ENCODE measurements around the gene ZSCAN4. TPM values are rescaled to one million over a fixed set of nuclear protein-coding genes. Genes with fewer than 3 reads are reported as not detected.

Gene ZSCAN4
- total RNA-seq, 1 experiment from 2014 or later: not detected

GRCh38 chr19:57682226-57682766 lies 13.6 kb downstream of the ZSCAN4 start:
- no peak for DNase-seq (ENCODE audit: low spot score)

GRCh38 chr19:57686727-57687126 lies 18.0 kb downstream of the ZSCAN4 start:
- DNase-seq (ENCODE audit: low spot score): no peak

DNA sequence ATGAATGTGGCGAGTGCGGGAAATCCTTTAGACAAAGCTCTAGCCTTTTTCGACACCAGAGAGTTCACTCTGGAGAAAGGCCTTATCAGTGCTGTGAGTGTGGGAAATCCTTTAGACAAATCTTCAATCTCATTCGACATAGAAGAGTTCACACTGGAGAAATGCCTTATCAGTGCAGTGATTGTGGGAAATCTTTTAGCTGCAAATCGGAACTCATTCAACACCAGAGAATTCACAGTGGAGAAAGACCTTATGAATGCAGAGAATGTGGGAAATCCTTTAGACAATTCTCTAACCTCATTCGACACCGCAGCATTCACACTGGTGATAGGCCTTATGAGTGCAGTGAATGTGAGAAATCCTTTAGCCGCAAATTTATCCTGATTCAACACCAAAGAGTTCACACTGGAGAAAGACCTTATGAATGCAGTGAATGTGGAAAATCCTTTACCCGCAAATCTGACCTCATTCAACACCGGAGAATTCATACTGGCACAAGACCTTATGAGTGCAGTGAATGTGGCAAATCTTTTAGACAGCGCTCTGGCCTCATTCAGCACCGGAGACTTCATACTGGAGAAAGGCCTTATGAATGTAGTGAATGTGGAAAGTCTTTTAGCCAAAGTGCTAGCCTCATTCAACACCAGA lies 18.8 kb downstream of the ZSCAN4 start:
- no peak for DNase-seq (ENCODE audit: low spot score)

DNA sequence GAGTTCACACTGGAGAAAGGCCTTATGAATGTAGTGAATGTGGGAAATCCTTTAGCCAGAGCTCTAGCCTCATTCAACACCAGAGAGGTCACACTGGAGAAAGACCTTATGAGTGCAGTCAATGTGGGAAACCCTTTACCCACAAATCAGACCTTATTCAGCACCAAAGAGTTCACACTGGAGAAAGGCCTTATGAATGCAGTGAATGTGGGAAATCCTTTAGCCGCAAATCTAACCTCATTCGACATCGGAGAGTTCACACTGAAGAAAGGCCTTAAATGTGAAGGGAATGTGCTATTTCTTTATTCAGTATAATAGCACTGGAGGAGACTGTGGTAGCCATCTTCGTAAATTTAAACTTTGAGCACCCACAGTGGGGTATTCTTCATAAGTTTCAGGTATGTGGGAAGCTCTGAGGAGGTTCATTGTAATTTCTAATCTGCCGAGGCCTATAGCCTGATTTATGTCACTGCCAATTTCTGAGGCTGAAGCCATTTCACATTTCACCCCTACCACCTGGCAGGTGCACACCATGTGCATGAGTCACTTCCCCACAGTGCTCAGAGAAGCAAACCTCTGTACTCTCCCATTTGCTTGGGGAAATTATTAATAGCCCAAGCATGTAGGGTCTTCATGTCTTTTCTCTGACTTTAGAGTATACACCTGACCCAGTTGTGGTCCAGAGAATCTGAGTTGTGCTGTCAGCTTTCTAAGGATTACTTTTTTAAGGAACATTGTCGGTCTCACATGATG lies 19.5 kb downstream of the ZSCAN4 start:
- DNase-seq (ENCODE audit: low spot score): no peak

- no peak for DNase-seq (ENCODE audit: low spot score)
These were observed 21.0 kb downstream of the ZSCAN4 start for GRCh38 chr19:57689750-57690149.

- DNase-seq (ENCODE audit: low spot score): no peak
These were observed 32.9 kb downstream of the ZSCAN4 start for GRCh38 chr19:57701625-57702024.

GRCh38 chr19:57706346-57706745 lies 37.6 kb downstream of the ZSCAN4 start:
- no peak for DNase-seq (ENCODE audit: low spot score)

DNA sequence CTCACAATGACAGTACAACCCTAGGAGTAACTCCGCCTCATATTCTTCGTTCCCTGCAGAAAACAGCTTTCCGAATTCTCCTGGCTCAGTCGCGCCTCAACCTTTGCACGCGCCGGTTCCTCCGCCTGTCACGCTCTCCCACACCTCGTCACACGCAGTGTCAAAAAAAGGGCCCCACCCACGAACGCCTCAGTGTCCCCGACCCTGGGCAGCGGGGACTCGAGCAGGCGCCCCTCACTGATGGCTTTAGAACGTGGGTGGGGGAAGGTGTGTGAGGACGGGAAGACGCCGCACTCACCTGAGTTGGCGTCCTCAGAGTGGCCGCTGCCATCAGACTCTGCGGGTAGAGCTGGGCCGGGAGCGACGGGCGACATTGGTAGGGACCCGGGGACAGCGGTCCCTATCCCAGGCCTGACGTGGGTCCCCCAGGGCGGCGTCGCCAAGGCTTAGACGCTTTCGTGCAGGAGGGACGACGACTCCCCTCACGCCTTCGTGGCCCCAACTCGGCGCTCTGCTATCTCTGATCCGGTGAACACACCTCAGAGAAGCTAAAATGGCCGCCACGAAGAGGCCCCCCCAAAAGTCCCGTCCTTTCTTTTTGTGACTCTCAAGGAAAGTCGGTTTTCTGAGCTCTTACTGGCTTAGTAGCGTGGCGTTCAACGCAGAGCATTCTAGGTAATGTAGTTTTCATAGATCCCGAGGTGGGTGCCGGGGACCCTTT lies 40.1 kb downstream of the ZSCAN4 start, which contains the start of gene ZNF154:
Gene ZNF154, minus strand, starts transcription at position 564 of the 721 bp plus-strand sequence. Its CDS starts 233 bp downstream, at position 331.
- no peak for DNase-seq (ENCODE audit: low spot score)

DNA sequence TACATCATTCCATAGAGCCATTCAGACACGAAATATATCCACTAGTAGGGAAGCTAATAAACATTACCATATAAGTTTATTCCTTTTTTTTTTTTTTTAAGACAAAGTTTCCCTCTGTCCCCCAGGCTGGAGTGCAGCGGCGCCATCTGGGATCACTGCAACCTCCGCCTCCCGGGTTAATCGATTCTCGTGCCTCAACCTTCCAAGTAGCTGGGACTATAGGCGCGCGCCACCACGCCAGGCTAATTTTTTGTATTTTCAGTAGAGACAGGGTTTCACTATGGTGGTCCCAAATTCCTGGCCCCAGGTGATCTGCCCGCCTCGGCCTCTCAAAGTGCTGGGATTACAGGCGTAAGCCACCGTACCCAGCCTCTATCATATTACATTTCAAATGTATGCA lies 40.9 kb downstream of the ZSCAN4 start:
- DNase-seq (ENCODE audit: low spot score): no peak

DNA sequence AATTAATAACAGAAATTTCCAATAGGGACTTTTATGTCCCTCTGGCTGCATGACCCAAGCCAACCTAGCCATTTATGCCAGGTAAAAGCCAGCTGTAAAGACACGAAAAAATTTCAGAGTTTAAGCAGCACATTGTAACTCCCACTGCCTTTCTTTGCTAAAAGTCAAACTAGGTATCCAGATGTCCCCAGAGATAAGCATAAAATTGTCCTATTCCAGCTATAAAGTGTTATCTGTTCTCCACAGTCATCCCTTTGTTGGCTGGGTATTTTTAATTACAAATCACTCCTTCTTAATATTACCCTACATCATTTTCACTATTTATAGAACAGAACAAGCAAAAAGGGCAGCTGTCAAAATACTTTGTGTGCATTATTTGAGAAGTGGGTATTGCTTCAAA lies 43.5 kb downstream of the ZSCAN4 start:
- no peak for DNase-seq (ENCODE audit: low spot score)

- DNase-seq (ENCODE audit: low spot score): no peak
These were observed 50.7 kb downstream of the ZSCAN4 start for GRCh38 chr19:57719424-57719823.

DNA sequence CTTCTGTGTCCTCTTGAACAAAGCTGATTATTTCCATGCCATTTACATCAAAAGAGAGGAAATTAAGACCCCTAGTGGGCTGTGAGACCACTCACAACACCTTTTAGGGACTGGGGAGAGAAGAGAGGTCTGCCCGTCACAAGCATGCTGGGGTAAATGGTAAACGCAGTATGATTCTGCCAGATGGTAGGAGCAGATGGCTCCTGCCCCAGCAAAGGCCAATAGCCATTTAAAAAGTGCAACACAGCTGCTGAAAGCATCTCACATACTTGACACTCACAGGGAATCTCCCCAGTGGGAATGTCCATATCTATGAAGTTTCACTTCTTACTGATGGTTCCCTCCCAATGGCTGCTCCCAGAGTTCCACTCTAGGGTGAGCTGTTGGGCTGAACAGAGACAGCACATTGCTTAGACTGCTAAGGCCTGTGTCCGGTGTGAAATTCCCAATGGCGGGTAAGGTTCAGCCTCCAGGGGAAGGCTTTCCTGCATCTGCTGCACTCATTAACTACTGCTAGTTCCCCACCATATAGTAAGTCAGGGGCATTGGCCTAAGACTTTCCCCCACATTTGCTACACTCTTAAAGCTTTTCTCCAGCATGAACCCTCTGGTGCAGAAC lies 51.3 kb downstream of the ZSCAN4 start:
- no peak for DNase-seq (ENCODE audit: low spot score)

- no peak for DNase-seq (ENCODE audit: low spot score)
These were observed 52.1 kb downstream of the ZSCAN4 start for GRCh38 chr19:57720878-57721277.

Other genes with a start within 250 kb of the ZSCAN4 start
- gene ZNF749, start 233.6 kb upstream of the ZSCAN4 start, total RNA-seq (2014; rRNA removed; shearing (Covaris generic)): 9.8 and 17.1 TPM in 2 replicates
- gene VN1R1, start 211.8 kb upstream of the ZSCAN4 start, total RNA-seq (2014; rRNA removed; shearing (Covaris generic)): 0.10 and 0.17 TPM in 2 replicates
- 17.8 and 24.0 TPM in 2 replicates for gene ZNF772, start 191.4 kb upstream of the ZSCAN4 start, total RNA-seq (2014; rRNA removed; shearing (Covaris generic))
- 12.4 and 18.0 TPM in 2 replicates for gene ZNF419, start 181.2 kb upstream of the ZSCAN4 start, total RNA-seq (2014; rRNA removed; shearing (Covaris generic))
- gene ZNF773, start 169.0 kb upstream of the ZSCAN4 start, total RNA-seq (2014; rRNA removed; shearing (Covaris generic)): 15.2 and 22.6 TPM in 2 replicates
- 3.0 and 5.5 TPM in 2 replicates for gene ZNF549, start 141.6 kb upstream of the ZSCAN4 start, total RNA-seq (2014; rRNA removed; shearing (Covaris generic))
- 4.7 and 5.0 TPM in 2 replicates for gene ZNF550, start 109.1 kb upstream of the ZSCAN4 start, total RNA-seq (2014; rRNA removed; shearing (Covaris generic))
- 3.9 and 7.3 TPM in 2 replicates for gene ZNF416, start 90.0 kb upstream of the ZSCAN4 start, total RNA-seq (2014; rRNA removed; shearing (Covaris generic))
- 6.9 and 7.8 TPM in 2 replicates for gene ZIK1, start 84.8 kb upstream of the ZSCAN4 start, total RNA-seq (2014; rRNA removed; shearing (Covaris generic))
- 9.1 and 11.9 TPM in 2 replicates for gene ZNF530, start 69.0 kb upstream of the ZSCAN4 start, total RNA-seq (2014; rRNA removed; shearing (Covaris generic))
- 16.8 and 26.1 TPM in 2 replicates for gene ZNF134, start 54.7 kb upstream of the ZSCAN4 start, total RNA-seq (2014; rRNA removed; shearing (Covaris generic))
- gene ZNF211, start 35.8 kb upstream of the ZSCAN4 start, total RNA-seq (2014; rRNA removed; shearing (Covaris generic)): 9.7 and 10.7 TPM in 2 replicates
- gene ZNF551, start 13.0 kb downstream of the ZSCAN4 start, total RNA-seq (2014; rRNA removed; shearing (Covaris generic)): 15.2 and 17.6 TPM in 2 replicates
- gene ZNF154, start 40.3 kb downstream of the ZSCAN4 start, total RNA-seq (2014; rRNA removed; shearing (Covaris generic)): not detected in 2 replicates
- gene ZNF671, start 58.7 kb downstream of the ZSCAN4 start, total RNA-seq (2014; rRNA removed; shearing (Covaris generic)): 0.41 and 0.74 TPM in 2 replicates
- gene ZNF776, start 77.9 kb downstream of the ZSCAN4 start, total RNA-seq (2014; rRNA removed; shearing (Covaris generic)): 10.7 and 23.8 TPM in 2 replicates
- gene ZNF586, start 100.7 kb downstream of the ZSCAN4 start, total RNA-seq (2014; rRNA removed; shearing (Covaris generic)): 12.7 and 19.3 TPM in 2 replicates
- gene ZNF552, start 146.0 kb downstream of the ZSCAN4 start, total RNA-seq (2014; rRNA removed; shearing (Covaris generic)): 3.9 and 4.3 TPM in 2 replicates
- gene ZNF587B, start 161.4 kb downstream of the ZSCAN4 start, total RNA-seq (2014; rRNA removed; shearing (Covaris generic)): 7.4 and 11.9 TPM in 2 replicates
- gene ZNF587, start 180.9 kb downstream of the ZSCAN4 start, total RNA-seq (2014; rRNA removed; shearing (Covaris generic)): 4.3 and 11.9 TPM in 2 replicates
- gene ZNF814, start 220.1 kb downstream of the ZSCAN4 start, total RNA-seq (2014; rRNA removed; shearing (Covaris generic)): 3.6 and 11.1 TPM in 2 replicates
- gene ZNF417, start 247.7 kb downstream of the ZSCAN4 start, total RNA-seq (2014; rRNA removed; shearing (Covaris generic)): 4.9 and 12.1 TPM in 2 replicates